COLO668 (cell line): ENCODE data around the gene SAAL1.
"Not testable (repeated sequence)": the region's sequence is repeated elsewhere in the genome, so short reads cannot be mapped to it uniquely, and the experiment has no call there.

Experiments used
- DNase-seq: peaks from one replicate; lab custom pipeline; 2025; ENCODE audit not compliant: unreplicated experiment; lab: John Stamatoyannopoulos, UW

Gene SAAL1, protein sequence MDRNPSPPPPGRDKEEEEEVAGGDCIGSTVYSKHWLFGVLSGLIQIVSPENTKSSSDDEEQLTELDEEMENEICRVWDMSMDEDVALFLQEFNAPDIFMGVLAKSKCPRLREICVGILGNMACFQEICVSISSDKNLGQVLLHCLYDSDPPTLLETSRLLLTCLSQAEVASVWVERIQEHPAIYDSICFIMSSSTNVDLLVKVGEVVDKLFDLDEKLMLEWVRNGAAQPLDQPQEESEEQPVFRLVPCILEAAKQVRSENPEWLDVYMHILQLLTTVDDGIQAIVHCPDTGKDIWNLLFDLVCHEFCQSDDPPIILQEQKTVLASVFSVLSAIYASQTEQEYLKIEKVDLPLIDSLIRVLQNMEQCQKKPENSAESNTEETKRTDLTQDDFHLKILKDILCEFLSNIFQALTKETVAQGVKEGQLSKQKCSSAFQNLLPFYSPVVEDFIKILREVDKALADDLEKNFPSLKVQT

DNA sequence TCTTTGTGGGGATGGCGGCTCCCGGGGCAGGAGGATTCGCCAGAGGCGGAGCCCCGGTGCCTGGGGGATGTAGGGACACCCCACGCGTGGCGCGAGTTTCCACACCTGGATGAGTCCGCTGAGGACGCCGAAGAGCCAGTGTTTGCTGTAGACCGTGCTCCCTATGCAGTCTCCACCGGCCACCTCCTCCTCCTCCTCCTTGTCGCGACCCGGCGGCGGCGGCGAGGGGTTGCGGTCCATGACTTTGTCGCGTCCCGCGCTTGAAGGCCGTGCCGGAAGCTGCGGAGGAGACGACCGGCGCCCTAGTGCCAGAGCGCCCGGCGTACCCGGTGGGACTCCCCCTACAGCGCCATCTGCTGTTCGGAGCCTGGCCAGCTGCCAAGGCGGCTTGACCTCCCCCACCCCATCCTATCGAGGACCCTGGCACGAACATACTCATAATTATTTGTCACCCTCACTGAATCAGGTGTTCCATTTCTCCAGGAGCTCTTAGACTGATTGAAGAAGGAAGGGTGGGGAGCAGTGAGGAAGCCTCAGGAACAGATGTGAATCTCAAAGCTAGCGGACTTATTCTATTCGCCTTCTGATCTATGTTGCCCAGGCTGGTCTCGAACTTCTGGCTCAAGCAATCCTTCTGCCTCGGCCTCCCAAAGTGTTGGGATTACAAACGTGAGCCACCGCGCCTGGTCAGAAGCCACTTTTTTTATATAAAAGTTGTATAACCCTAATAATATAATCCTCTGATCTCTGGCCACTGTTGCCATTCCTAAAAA, at the start of gene SAAL1:
SAAL1 (minus strand) TSS at position 281 of the 773 bp plus-strand sequence; CDS start at position 240, 41 bp downstream.
- peak; percentile 93 for DNase-seq

DNA sequence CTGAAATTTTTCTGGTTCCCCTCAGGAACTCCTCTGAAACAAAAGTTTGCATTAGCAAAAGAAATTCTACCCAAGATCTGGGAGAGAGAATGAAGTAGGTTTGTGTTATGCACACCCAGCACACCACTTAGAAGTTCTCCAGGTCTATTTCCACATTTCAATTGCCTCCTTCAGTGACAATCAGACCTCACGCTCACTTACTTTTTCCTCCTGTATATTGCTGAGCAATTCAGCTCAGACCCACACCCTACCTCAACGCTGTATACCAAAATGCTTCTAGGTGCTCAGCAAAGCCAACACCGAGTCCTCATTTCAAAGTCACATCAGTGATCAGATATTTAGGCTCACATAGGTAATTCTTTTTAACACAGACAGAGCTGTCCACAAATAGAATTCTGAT, 45.7 kb upstream of the SAAL1 start:
- no peak for DNase-seq

DNA sequence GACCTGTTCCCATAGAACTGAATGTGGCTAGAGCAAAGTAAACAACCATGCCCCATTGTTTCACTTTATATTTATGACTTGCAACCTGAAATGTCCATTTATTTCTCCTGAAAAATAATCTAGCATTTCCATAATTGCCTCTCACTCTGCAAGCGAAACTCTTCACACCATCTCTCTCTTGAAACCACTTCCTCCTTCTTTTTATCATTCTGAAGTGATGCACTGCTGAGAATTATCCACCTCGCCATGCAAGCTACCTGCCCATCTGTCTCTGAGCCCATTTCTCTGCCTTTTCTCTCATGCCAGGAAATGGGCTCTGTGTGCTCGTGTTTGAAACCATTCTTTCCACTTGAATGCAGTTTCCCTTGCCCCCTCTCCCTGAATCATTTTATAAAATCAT, 40.0 kb upstream of the SAAL1 start:
- DNase-seq = no peak

DNA sequence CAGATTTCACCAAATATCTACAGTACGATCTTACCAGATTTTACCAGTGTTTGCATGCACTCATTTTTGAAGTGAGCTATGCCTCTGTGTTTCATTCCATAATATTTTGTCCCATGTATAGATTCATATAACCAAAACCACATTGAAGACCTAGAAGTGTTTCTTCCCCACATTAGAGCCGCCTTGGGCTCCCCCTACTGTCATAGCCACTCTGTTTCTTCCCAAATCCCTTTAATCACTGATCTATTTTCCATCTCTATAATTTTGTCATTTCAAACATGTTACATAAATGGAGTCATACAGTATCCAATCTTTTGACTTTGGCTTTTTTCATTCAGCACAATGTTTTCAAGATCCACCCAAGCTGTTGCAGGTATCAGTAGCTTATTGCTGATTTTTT, 39.1 kb upstream of the SAAL1 start:
- peak; percentile 9 for DNase-seq

DNA sequence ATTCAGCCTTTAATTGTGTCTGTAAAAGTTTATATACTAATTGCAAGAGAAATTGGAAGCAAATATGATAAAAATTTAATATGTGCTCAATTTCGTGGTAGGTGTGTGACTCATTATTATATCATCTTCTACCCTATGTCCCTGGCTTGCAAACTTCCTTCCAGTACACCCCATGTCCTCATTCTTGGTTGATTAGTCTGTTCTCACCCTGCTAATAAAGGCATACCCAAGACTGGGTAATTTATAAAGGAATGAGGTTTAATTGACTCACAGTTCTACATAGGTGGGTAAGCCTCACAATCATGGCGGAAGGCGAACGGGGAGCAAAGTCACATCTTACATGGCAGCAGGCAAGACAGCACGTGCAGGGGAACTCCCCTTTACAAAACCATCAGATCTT, 38.4 kb upstream of the SAAL1 start:
- no peak for DNase-seq

DNA sequence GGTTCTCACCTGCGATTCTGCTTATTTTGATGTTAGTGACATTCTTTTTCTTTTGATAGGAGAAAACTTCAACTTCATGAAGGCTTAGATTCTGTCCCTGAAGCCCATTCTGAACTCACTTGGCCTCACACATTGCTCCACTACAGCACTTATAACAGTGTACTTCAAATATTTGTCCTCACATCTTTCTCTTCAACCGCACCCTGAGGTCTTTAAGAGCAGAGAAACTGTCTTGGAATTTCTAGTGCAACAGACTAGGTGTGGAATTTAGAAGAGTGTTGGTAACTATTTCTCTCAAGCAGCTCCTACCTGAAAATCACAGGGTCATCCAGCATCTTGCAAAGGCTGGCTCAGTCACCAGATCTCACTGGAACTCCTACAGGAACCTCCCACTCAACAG, 34.3 kb upstream of the SAAL1 start:
- DNase-seq = no peak

DNA sequence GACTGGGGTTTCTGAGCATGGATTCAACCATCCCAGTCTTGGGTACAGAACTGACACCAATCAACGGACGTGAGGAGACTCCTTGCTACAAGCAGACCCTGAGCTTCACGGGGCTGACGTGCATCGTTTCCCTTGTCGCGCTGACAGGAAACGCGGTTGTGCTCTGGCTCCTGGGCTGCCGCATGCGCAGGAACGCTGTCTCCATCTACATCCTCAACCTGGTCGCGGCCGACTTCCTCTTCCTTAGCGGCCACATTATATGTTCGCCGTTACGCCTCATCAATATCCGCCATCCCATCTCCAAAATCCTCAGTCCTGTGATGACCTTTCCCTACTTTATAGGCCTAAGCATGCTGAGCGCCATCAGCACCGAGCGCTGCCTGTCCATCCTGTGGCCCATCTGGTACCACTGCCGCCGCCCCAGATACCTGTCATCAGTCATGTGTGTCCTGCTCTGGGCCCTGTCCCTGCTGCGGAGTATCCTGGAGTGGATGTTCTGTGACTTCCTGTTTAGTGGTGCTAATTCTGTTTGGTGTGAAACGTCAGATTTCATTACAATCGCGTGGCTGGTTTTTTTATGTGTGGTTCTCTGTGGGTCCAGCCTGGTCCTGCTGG, 31.4 kb upstream of the SAAL1 start:
- DNase-seq = no peak

DNA sequence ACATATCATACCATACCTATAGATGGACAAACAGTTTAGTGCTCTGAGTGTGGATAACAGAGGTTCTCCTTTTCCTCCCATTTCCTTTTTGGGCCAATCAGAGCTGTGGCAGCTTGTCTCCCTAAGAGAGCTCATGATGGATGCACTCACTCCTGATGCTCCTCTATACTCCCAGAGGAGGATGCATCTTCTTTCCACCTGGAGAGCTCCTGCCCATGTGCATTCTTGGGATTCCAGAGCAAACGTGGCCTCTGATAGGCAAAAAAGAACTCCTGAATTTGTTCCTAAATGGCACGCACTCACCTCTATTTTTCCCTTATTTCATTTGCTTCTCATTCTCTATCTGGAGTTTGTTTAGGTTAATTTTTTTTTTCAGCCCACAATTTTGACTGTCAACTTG, 29.4 kb upstream of the SAAL1 start:
- no peak for DNase-seq

DNA sequence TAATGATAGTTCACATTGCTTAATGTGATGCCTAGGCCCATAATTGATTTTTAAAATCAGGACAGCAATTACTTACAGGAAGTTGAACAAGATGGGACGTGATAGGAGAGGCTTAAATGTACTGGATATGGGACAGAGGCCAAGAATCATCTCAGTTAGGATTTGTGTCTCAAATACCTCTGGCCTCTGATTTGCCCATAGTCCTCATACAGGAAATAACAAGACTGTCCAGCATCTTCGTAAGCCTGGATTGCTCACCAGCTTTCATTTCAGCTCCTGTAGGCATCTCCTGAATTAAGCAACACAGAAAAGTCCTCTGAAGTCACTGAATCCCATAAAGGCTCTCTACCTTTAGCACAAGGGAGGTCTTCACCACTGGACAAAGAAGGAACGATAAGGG, 26.5 kb upstream of the SAAL1 start, which contains the start of gene MRGPRX3:
MRGPRX3 (plus strand) TSS at position 231 of the 400 bp plus-strand sequence. CDS start 4,632 bp downstream, outside the sequence.
- no peak for DNase-seq

DNA sequence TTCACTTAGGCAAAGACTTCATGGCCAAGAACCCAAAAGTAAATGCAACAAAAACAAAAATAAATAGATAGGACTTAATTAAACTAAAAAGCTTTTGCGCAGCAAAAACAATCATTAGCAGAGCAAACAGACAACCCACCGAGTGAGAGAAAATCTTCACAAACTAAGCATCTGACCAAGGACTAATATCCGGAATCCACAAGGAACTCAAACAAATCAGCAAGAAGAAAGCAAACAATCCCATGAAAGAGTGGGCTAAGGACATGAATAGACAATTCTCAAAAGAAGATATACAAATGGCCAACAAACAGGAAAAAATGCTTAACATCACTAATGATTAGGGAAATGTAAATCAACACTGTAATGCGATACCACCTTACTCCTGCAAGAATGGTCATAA, 25.2 kb upstream of the SAAL1 start:
- not testable (repeated sequence) for DNase-seq

DNA sequence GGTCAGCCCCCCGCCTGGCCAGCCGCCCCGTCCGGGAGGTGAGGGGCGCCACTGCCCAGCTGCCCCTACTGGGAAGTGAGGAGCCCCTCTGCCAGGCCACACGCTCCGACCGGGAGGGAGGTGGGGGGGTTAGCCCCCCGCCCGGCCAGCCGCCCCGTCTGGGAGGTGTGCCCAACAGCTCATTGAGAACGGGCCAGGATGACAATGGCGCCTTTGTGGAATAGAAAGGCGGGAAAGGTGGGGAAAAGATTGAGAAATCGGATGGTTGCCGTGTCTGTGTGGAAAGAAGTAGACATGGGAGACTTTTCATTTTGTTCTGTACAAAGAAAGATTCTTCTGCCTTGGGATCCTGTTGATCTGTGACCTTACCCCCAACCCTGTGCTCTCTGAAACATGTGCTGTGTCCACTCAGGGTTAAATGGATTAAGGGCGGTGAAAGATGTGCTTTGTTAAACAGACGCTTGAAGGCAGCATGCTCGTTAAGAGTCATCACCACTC, 15.5 kb upstream of the SAAL1 start:
- DNase-seq = not testable (repeated sequence)

DNA sequence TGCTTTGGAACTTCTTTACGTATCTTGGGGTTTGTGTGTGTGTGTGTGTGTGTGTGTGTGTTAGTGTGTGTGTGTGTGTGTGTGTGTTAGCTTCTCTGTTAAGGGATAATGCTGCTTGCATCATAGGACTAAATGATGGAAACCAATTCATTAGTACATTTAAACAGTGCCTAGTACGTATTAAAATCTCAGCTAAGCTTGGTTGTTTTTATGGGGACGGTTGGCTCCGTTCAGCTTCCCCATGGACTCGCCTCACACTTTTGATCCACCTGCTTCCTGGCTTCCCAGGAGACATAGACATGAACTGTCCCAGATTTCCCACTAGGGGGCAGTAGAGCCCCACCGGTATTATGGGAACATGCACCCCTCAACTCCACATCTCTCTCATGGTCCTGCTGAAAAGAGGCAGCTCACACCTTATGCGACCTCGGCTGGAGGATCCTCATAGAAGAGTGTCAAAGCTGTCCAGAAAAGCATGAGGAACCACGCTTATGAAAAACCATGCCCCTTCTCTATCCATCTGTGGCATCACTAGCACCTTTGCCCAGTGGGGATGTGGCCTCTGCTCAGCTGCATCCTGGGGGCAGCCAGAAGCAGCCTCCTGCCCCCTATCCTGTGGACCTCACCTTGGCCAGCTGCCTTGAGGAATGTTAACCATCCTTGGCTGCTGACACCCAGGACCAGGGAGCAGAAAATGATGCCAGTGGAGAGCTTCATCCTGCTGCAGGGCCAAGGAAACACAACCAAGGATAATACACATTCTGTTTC, 9.7 kb upstream of the SAAL1 start:
- DNase-seq = peak; percentile 69

DNA sequence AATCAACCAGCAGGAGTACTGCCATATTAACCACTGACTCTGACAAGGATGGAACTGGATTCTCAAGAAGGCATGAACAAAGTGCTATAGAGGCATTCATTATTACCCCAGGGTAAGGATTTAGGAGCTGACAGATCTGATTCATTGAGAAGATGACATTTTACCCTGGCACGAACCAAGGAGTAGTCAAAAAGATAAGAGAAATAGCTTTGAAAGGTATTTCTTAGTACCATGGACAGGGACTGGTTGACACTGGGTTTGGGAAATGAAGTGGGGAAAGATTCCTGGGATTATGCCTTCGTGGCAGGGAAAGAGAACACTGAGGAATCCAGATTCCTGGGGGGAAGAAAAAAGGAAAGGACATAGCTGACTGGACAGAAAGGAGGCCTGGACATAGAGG, 5.1 kb upstream of the SAAL1 start:
- DNase-seq = no peak

DNA sequence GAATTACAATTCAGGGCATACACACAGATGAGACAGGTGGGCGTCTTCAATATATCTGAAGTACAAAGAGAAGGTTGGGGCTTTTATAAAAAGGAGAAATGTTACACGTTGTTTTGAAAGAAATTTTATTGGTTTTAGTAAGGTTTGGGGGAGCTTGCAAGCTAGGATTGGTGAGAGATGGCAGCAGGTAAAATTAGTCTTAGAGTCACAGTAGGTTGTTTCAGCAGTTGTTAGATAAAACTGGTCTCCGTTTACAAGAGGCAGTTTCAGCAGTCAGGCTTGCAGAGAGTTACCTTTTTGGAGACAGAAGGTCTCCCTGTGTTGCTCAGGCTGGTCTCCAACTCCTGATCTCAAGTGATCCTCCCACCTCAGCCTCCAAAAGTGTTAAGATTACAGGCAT, 2.4 kb upstream of the SAAL1 start:
- DNase-seq = no peak

DNA sequence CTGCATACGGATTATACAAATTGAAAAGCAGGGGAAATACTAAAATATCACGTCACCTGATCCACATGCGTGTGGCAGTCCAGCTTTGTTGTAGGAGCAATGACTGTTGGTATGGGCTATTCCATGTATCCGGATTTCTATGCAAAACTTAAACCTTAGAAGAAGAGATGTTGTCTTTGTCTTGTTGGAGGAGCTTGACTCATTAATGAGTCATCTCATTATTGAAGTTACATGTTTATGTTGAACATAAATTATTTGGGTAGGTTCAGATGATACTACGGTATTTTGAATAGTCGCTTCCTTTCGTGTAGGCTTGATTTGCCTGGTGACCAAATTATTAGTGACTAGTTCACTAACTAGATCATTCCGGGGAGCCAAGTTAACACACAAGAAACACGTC, 806 bp upstream of the SAAL1 start:
- DNase-seq = no peak

DNA sequence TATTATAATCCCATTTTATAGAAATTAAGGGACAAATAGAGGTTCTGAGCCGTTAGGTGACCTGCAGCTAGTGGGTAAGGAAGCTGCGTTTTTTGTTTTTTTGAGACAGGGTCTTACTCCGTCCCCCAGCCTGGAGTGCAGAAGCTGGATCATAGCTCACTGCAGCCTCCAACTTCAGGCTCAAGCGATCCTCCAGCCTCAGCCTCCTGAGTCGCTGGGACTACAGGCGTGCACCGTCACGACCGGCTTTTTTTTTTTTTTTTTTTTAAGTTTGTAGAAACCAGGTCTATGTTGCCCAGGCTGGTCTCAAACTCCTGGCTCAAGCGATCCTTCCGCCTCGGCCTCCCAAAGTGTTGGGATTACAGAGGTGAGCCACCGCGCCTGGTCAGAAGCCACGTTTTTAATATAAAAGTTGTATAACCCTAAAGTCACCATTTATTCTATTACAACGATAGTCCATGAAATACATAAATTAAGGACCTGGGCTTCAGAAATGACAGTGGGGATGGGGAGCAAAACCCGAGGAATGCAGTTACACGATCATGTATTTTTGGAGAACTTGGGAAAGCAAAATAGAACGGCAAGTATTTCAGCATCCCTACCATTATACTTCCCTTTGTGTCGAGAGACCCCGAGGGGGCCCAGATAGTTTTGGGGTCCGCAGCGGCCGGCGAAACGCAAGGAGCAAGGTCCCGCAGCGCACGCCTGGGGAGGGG, 638 bp downstream of the SAAL1 start:
- DNase-seq = no peak

DNA sequence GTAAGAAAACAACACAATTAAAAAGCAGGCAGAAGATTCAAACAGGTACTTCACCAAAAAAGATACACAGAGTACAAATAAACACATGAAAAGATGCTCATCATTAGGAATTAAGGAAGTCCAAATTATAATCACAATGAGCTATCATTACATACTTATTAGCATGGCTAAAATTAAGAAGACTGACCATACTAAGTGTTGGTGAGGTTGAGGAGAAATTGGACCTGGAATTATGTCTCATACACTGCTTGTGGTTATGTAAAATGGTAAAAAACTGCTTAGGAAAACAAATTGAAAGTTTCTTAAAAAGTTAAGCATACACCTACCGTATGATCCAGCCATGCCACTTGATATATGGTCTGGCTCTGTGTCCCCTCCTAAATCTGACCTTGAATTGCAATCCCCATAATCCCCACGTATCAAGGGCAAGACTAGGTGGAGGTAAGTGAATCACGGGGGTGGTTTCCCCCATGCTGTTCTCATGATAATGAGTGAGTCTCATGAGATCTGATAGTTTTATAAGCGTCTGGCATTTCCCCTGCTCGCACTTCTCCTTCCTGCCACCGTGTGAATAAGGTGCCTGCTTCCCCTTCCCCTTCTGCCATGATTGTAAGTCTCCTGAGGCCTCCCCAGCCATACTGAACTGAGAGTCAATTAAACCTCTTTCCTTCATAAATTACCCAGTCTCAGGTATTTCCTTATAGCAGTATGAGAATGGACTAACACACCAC, 4.8 kb downstream of the SAAL1 start:
- DNase-seq = no peak

DNA sequence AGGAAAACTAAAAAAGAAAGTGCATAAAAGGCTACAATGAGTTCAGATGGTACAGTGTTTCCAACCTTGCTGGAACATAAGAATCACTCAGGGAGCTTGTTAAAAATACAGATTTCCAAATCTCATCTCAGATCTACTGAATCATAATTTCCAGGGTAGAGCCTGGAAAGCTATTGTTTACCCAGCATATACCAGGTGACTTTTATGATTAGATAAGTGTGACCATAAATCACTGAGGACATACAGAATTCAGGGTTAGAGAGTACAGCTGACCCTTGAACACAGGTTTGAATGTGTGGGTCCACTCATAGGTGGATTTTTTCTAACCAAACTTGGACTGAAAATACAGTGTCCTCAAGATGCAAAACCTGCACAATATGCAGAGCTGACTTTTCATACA, 11.9 kb downstream of the SAAL1 start:
- no peak for DNase-seq

DNA sequence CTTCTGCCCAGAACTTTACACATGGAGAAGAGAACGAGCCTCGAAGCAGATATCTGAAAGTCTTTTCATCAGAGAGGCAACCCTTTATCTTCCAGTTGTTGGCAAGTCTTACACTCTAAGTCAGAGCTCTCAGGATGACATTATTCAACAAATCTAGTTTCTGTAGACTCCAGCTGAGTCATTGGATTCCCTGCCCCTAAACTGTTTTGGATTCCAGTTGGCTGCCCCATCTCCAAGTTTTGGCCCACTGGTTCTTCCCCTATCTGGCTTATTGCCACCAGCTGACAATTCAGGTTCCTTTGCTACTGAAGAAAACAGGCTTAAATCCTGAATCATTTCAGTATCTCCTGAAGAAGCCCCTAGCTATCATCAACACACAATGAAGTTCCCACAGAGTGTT, 14.2 kb downstream of the SAAL1 start:
- no peak for DNase-seq
